ENCODE results near the gene TNFAIP3. TPM values are rescaled to one million over a fixed set of nuclear protein-coding genes. Genes with fewer than 3 reads are reported as not detected.
A peak's percentile ranks its signal among the peaks of the same experiment; 100 is the strongest.

The TNFAIP3 gene
- total and polyA plus RNA-seq, 2 of the 4 experiments (the other 2 are of a cell fraction), result 5.0 to 14.2 TPM

- no peak overlapping the region for H4K91ac ChIP-seq (ENCODE audit: insufficient read depth, low read depth, low read length)
- in situ Hi-C loops (cut with MboI; ENCODE audit: low sequenced_read_pairs), result no loop called here
- CTCF ChIA-PET, result interaction anchor here (1.1 kb wide), 1 partner anchor 10 kb away, joined by 3 read pairs; no protein-coding TSS in a partner anchor
- no peak overlapping the region for H3K4ac ChIP-seq (ENCODE audit: low read depth, low read length)
- DNase-seq (no peak), ATAC-seq (ENCODE audit: low read depth) (no peak)
- TF ChIP-seq FOS (IDR thresholded peaks at IDR 0.05; ENCODE audit: low read depth, low read length) (no peak), BHLHE40 (IDR thresholded peaks at IDR 0.05; ENCODE audit: low read depth, low read length) (no peak)
- H3K79me1 ChIP-seq (ENCODE audit: low read depth in 1 of 2, low read length in 2 of 2), result no peaks in the 10 kb centered on the region
- H2AK5ac ChIP-seq (ENCODE audit: low read depth, low read length), result no peak overlapping the region
- no peaks in the 10 kb centered on the region for H3K27me3 ChIP-seq (ENCODE audit: control insufficient read depth, insufficient read depth, low read length)
- intact Hi-C loops (cut with micrococcal nuclease), result no loop called here
- no peak overlapping the region for H3K27ac ChIP-seq (ENCODE audit: insufficient read depth, low read length)
- no CpG with 5 or more reads among the region's 1 CpG for WGBS, 2 experiments (ENCODE audit: extremely low coverage in 2 of 2, insufficient read length in 1 of 2)
- H3K23ac ChIP-seq (ENCODE audit: low read depth, low read length), result no peak overlapping the region
- H3K56ac ChIP-seq (ENCODE audit: extremely low read depth, insufficient read depth, low read length), result no peak overlapping the region
- H2AK9ac ChIP-seq (replicated peaks; ENCODE audit: low read depth, low read length, poor library complexity), result no peak overlapping the region
- no peaks in the 10 kb centered on the region for H3K9me3 ChIP-seq (ENCODE audit: control insufficient read depth, insufficient read depth, low read length)
- H3K4me3 ChIP-seq (ENCODE audit: insufficient read depth, low read depth, low read length), result no peak overlapping the region
- POLR2A ChIA-PET (ENCODE audit: unreplicated experiment), result no interaction called here
- H3K4me1 ChIP-seq (ENCODE audit: control insufficient read depth, insufficient read depth, low read length), result no peaks in the 10 kb centered on the region
- no TSS peak for BruUV-seq (replicated peaks)
- H2BK20ac ChIP-seq (ENCODE audit: low read depth, low read length), result no peak overlapping the region
- no peak overlapping the region for H4K8ac ChIP-seq (ENCODE audit: low read depth in 2 of 2, low read length in 2 of 2)
- no peak overlapping the region for H3K4me2 ChIP-seq (ENCODE audit: low read depth, low read length)
- H2BK5ac ChIP-seq (ENCODE audit: low read depth, low read length, poor library complexity, severe bottlenecking), result no peak overlapping the region
- 0 out of 3 replicates have a peak overlapping the region, but pooled peaks have one; percentile 43 for H2BK15ac ChIP-seq (ENCODE audit: low read depth, low read length)
- no peaks in the 10 kb centered on the region for H3K36me3 ChIP-seq (ENCODE audit: control insufficient read depth, insufficient read depth, low read length)
- H2AFZ ChIP-seq (replicated peaks; ENCODE audit: low read length, poor library complexity), result no peak overlapping the region
- no peak overlapping the region for H3K18ac ChIP-seq (ENCODE audit: low read depth, low read length)
- H4K20me1 ChIP-seq (ENCODE audit: insufficient read depth, low read length), result no peaks in the 10 kb centered on the region
- H4K5ac ChIP-seq (ENCODE audit: low read depth, low read length), result no peak overlapping the region
- H3K9me1 ChIP-seq (ENCODE audit: insufficient read depth, low read length), result no peaks in the 10 kb centered on the region
- H3K9ac ChIP-seq (ENCODE audit: low read depth, low read length), result no peak overlapping the region
- no peak overlapping the region for H2BK120ac ChIP-seq (ENCODE audit: low read depth, low read length)
- dilution Hi-C loops (cut with HindIII; ENCODE audit: low sequenced_read_pairs, unreplicated experiment), result no loop called here
- H3K14ac ChIP-seq (replicated peaks; ENCODE audit: low read depth, low read length), result no peak overlapping the region
These were observed 34.4 kb downstream of the TNFAIP3 start for GRCh38 chr6:137901454-137901853.
